Breast epithelium (tissue), 4 donors: ENCODE results near the gene LGALS7B. TPM values are rescaled to one million over a fixed set of nuclear protein-coding genes. Genes with fewer than 3 reads are reported as not detected.

Experiments
- DNase-seq, 2 donors: peaks; one replicate each; pipeline ENCODE4 v3.0.0-alpha.2; 2019; ENCODE audit warnings: low spot score in 2 of 2
- H3K27ac ChIP-seq, 2 donors: fragments of 200-600 bp; sonication (generic) in 1 of 2; one replicate each; pipeline ENCODE4 v1.5.1; 2016 to 2019; ENCODE audit warnings: mild to moderate bottlenecking in 1 of 2
- H3K27me3 ChIP-seq, 2 donors: fragments of 200-600 bp; sonication (generic) in 1 of 2; one replicate each; pipeline versions ENCODE4 v1.5.1 to v1.6.0; 2017 to 2019; ENCODE audit warnings: control low read depth in 1 of 2, mild to moderate bottlenecking in 1 of 2
- H3K36me3 ChIP-seq: fragments of 200-600 bp; one replicate; pipeline ENCODE4 v1.5.1; 2019
- H3K4me1 ChIP-seq, 2 donors: fragments of 200-600 bp; sonication (generic); one replicate each; pipeline ENCODE4 v1.5.1; 2016 to 2019; ENCODE audit warnings: control low read depth in 1 of 2
- H3K4me3 ChIP-seq, 3 donors: fragments of 200-600 bp; sonication (generic); 1 replicate in 2 of 3; 2 replicates in 1 of 3; pipeline ENCODE4 v1.5.1; 2016 to 2019; ENCODE audit warnings: mild to moderate bottlenecking in 3 of 3, moderate library complexity in 2 of 3
- H3K9me3 ChIP-seq, 2 donors: fragments of 200-600 bp; sonication (generic) in 1 of 2; one replicate each; pipeline ENCODE4 v1.5.1; 2016 to 2019; ENCODE audit warnings: control low read depth in 1 of 2
- POLR2A ChIP-seq: fragments of 450-650 bp; IDR thresholded peaks from one replicate; pipeline ENCODE4 v1.6.1; 2016; ENCODE audit warnings: antibody characterized with exemption, mild to moderate bottlenecking, moderate library complexity
- POLR2AphosphoS5 ChIP-seq, 3 donors: sonication (generic); formaldehyde crosslinking; IDR thresholded peaks; one replicate each; pipeline ENCODE4 v1.6.1; 2017; ENCODE audit warnings: antibody characterized with exemption in 3 of 3
- intact Hi-C: fragments of 100-400 bp; cut with DNase I; formaldehyde crosslinking; loops from one replicate; pipeline ENCODE4 v1.15.1; 2023; ENCODE audit warnings: low total_unique reads
- total RNA-seq, 3 donors: library from RNA; depleted of rRNA; stranded (reverse); fragments of >200 nt; gene quantifications; one replicate each; pipeline ENCODE4 v1.1.0, GENCODE V29; 2016
- TF ChIP-seq, protein P1 (sequence below), 3 donors: fragments of 450-650 bp; IDR thresholded peaks; one replicate each; pipeline ENCODE4 v1.5.1; 2016 to 2017; ENCODE audit warnings: antibody characterized with exemption in 3 of 3, mild to moderate bottlenecking in 3 of 3, moderate library complexity in 3 of 3

The LGALS7B gene
- total RNA-seq: 10 to 100 TPM in 1 of 3 donors, 1 to 10 TPM in 1, not detected in 1; 5.9 to 23.6 TPM

DNA sequence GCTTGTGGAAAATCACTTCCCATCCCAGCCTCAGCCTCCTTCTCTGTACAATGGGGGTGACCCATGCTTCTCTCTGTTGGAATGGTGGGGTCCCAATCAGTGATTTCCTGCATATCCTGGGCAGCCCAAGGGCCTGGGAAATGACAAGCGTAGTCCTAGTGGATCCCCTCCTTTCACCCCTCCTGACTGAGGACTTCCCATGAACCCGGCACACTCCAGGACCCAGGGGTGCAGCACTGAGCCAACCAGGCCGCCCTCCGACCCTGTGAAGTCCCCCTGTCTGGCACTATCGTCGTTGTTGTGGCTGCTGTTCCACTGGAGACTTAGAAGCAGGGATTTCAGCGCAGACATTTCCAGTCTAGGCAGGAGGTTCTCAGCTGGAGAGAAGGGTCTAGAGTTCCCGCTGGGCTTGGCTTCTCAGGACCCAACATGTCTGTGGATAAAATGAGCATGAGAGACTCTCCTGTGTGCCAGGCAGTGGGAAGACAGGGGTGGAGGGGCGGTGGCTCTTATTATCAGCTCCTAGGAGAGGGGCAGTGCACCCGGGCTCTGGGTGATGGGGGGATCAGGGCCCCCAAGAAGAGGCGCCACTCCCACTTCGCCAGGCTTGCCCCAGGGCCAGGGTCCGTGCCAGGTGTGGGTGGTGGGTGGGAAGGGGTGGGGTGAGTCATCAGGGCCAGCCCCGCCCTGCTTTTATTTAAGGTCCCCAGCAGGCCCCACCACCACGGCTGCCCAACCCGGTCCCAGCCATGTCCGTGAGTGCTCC is at the start of gene LGALS7B:
Gene LGALS7B (plus strand): TSS at position 723 of the 766 bp plus-strand sequence. CDS start 27 bp downstream, at position 750.
- Histone ChIP-seq H3K9me3 (no peaks in the 10 kb centered on the region), H3K4me3 (no peak within 1 kb of the TSS), H3K36me3 (no peaks in the 10 kb centered on the region), H3K4me1 (no peaks in the 10 kb centered on the region), H3K27me3 (no peaks in the 10 kb centered on the region), H3K27ac (peak within 1 kb of the TSS; percentile 55 to 71)
- TF ChIP-seq POLR2A: no peak
- TF ChIP-seq POLR2AphosphoS5 (IDR thresholded peaks at IDR 0.05): no peak
- TF ChIP-seq, protein P1, sequence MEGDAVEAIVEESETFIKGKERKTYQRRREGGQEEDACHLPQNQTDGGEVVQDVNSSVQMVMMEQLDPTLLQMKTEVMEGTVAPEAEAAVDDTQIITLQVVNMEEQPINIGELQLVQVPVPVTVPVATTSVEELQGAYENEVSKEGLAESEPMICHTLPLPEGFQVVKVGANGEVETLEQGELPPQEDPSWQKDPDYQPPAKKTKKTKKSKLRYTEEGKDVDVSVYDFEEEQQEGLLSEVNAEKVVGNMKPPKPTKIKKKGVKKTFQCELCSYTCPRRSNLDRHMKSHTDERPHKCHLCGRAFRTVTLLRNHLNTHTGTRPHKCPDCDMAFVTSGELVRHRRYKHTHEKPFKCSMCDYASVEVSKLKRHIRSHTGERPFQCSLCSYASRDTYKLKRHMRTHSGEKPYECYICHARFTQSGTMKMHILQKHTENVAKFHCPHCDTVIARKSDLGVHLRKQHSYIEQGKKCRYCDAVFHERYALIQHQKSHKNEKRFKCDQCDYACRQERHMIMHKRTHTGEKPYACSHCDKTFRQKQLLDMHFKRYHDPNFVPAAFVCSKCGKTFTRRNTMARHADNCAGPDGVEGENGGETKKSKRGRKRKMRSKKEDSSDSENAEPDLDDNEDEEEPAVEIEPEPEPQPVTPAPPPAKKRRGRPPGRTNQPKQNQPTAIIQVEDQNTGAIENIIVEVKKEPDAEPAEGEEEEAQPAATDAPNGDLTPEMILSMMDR (IDR thresholded peaks at IDR 0.05): no peak
- no peak for DNase-seq
- intact Hi-C loops: no loop called here

DNA sequence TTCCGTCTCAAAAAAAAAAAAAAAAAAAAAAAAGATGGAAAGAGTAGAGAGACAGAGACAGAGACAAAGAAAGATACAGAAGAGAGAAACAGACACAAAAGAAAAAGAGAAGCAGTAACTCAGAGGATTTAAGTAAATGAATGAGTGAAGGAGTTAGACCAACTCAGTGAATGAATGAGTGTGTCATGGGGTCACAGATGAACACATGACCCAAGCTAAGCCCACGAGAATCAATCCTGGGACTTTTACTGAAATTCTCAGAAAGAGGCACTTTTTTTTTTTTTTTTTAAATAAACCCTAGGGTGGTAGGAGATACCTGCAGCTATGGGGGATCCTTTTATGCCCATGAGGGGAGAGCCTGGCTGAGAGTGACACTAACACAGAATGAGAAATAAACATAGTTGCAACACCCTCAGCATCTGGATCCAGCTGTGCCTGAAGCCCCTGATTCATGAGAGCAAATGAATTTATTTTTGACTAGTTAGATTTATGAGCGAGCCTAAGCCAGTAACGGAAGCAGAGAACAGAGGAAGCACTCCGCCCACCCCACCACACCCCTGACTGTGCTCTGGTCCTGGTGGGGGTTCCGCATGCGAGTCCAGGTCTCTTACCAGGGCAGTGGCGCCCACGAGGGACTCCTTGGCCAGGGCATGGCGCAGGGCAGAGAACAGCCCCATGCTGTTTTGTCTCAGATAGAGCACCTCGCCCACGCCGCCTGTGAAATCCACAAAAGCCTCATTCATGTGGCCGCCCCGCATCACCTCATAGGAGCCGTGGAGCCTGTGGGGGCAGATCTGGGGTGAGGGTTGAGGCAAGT is 49.4 kb upstream of the LGALS7B start:
- Histone ChIP-seq H3K4me1 (no peaks in the 10 kb centered on the region), H3K9me3 (no peaks in the 10 kb centered on the region), H3K4me3 (no peak overlapping the region), H3K27me3 (no peaks in the 10 kb centered on the region), H3K36me3 (no peaks in the 10 kb centered on the region), H3K27ac (no peak overlapping the region)
- DNase-seq: no peak
- TF ChIP-seq POLR2A: no peak
- no peak for TF ChIP-seq POLR2AphosphoS5 (IDR thresholded peaks at IDR 0.05)
- TF ChIP-seq, protein P1 (IDR thresholded peaks at IDR 0.05): no peak
- intact Hi-C loops: no loop called here

DNA sequence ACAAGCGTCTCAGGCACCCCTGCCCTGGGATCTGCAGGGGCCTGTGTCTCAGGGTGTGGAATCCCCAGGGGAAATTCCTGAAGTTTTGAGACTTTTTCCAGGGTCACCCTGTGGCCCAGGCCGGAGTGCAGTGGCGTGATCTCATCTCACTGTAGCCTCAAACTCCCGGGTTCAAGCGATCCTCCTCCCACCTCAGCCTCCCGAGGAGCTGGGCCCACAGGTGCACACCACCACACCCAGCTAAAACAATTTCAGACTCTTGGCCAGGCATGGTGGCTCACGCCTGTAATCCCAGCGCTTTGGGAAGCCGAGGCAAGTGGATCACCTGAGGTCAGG is 48.8 kb upstream of the LGALS7B start:
- no peak for DNase-seq
- intact Hi-C loops: no loop called here
- no peak for TF ChIP-seq POLR2A

GRCh38 chr19:38740932-38741331 is 48.1 kb upstream of the LGALS7B start:
- Histone ChIP-seq H3K27me3 (no peaks in the 10 kb centered on the region), H3K4me3 (no peak overlapping the region), H3K36me3 (no peaks in the 10 kb centered on the region), H3K4me1 (no peaks in the 10 kb centered on the region), H3K27ac (no peak overlapping the region), H3K9me3 (no peaks in the 10 kb centered on the region)
- intact Hi-C loops: no loop called here
- TF ChIP-seq, protein P1 (IDR thresholded peaks at IDR 0.05): no peak
- TF ChIP-seq POLR2AphosphoS5 (IDR thresholded peaks at IDR 0.05): no peak
- no peak for TF ChIP-seq POLR2A
- no peak for DNase-seq

More for the DNA sequence above, 48.8 kb upstream of the LGALS7B start:
- Histone ChIP-seq H3K4me3 (no peak overlapping the region), H3K27me3 (no peaks in the 10 kb centered on the region), H3K36me3 (no peaks in the 10 kb centered on the region), H3K27ac (no peak overlapping the region), H3K9me3 (no peaks in the 10 kb centered on the region), H3K4me1 (no peaks in the 10 kb centered on the region)

DNA sequence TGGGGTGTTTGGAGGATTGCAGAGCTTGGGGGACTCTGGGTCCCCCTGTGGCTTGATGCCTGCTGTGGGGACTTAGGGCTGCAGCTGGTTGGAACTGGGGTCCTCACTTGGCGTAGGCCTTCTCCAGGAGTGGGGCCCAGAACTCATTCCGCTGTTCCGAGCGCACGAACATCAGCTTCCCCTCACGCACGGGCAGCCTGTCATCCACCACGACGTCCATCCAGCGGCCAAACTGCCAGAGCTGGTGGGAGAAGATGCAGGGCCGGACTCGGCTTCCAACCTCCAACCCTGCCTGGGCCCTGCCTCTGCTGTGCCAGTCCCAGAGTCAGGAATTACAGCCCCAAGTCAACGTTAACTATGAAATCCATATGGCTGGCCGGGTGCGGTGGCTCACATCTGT is 47.3 kb upstream of the LGALS7B start:
- no peaks in the 10 kb centered on the region for H3K36me3 ChIP-seq
- no peak overlapping the region for H3K27ac ChIP-seq
- H3K4me3 ChIP-seq: no peak overlapping the region
- TF ChIP-seq POLR2AphosphoS5 (IDR thresholded peaks at IDR 0.05) (no peak), POLR2A (no peak)
- TF ChIP-seq, protein P1 (IDR thresholded peaks at IDR 0.05): no peak
- H3K9me3 ChIP-seq: no peaks in the 10 kb centered on the region
- H3K4me1 ChIP-seq: no peaks in the 10 kb centered on the region
- DNase-seq: no peak
- no peaks in the 10 kb centered on the region for H3K27me3 ChIP-seq
- intact Hi-C loops: no loop called here
